Fibroblast of peridontal ligament (primary cell): ENCODE data around the gene ARHGAP22.

Source experiments
- DNase-seq: peaks from one replicate; pipeline ENCODE4 v3.0.0-alpha.2; 2010; ENCODE audit errors: extremely low read depth

Gene ARHGAP22

GRCh38 chr10:48587819-48588218 lies 17.1 kb downstream of the ARHGAP22 start:
- no peak for DNase-seq

DNA sequence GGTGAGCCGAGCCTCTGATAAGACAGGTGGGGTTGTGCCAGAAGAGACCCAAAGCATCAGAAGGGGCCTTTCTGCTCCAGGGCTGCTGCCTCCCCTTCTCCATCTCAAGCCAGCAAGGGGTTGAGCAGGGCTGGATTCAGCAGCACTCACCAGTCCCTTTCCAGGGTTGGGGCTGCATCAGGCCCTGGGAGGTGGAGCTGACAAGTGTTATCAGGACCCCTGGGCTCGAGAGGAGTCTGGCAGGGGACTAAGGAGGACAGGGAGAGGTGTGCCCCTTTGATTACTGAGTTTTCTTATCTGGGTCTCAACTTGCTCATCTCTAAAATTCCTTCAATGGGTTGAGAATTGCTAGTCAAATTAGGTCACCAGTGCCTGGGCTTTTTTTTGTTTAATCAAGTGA lies 17.8 kb downstream of the ARHGAP22 start:
- DNase-seq, result no peak

DNA sequence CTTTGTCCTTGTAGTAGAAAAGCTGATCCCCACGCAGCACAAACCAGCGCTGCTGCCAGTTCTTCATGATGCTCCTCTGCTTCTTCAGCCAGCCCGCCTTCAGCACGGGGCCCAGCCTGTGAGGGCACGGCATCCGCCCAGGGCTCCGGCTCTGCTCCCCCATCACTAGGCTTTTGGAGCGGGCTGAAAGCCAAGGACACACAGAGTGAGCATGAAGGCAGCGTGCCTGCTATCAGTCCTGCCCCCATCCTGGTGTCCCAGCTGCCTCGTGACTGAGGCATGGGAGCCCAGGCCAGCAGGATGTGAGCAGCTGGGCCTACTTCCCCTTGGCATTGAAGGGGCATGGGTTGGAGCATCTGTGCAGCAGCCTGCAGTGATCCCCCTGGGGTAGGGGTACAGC lies 21.9 kb downstream of the ARHGAP22 start:
- DNase-seq, result no peak

DNA sequence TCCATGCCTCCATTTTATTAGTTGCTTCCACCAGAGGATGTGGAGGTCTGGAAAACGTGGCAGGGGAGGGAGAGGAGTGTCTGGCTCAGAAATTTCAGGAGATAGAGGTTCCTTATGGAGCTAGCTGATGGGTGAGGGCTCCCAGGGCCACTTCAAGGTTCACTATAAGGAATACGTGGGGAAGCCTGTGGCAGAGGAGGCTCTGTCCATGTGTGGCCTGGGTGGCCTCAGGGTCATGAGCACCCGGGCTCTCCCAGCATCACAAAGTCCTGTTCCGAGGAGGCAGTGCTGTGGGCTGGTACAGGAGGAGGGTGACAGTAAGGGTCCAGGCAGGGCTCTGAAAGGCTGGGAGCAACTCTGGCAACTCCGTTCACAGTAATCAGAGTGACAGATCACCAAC lies 24.6 kb downstream of the ARHGAP22 start:
- DNase-seq, result no peak

DNA sequence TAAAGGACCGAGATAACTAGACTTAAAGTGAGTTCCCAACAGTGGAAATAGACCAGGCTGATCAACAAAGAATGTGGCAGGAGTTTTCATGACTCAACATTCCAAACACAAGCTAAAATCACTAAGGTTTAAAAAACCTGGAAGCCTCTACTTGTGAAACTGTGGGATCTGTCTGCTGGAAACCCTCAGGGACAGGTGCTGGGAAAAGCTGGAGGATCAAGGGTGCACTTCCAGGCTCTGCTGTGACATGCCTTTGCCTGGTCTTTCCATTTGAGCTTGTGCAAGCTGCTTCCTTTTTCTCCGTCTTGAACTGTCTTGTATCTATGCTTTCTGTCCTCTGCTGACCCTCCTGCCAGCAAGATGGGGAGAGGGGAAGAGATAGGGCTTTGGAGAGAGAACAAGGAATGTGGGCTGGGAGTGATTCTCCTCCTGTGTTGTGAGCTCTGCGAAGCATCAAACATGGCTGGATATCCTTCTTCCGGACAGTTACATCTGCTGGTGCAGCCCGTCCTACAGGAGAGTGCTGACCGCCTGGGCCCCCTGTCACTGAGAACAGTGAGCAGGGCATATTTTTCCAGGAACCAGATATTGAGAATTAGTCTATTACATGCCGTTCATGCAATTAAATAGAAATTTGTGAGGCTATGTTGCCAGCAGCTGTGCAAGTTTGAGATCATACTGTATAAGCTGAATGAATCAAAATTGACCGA lies 25.5 kb downstream of the ARHGAP22 start:
- peak; percentile 56 for DNase-seq

DNA sequence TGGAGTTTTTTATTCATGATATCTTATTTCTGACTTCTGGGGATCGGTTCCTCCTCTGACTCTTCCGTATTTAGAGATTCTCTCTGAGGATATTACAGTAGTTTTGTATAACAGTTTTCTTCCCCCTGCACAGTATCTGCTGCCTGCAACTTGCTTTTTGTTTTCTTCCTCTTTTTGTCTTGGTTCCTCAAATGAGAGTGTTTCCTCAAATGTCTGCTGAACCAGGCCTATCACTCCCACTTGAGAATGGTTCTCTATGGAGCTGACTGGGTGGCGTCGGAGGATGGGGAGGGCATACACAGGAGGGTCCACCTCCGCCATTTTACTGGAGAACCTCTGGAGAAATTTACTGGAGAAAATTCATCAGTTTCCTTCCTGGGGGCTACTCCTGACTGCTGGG lies 27.7 kb downstream of the ARHGAP22 start:
- no peak for DNase-seq

DNA sequence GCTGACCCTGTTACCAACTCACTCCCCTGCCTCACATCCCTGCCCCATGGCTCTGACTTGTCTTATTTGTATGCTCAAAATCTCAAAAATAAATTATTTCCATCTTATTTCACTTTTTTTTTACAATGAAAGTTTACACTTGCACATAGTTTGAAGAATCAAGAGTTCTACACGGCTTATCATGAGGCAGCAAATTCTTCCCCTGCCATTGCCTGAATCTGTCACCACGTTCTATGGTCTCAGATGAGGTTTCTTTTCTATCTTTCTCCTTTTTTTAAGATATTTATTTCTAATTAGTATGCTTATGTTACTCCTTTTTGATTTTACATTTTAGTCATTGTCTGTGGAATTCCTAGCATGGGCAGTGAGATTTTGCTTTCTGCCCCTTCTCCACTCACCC lies 28.4 kb downstream of the ARHGAP22 start:
- DNase-seq, result no peak

GRCh38 chr10:48575901-48576300 lies 29.0 kb downstream of the ARHGAP22 start:
- DNase-seq, result no peak

- DNase-seq, result no peak
Measured at GRCh38 chr10:48574817-48575380, 30.0 kb downstream of the ARHGAP22 start.

- no peak for DNase-seq
Measured at GRCh38 chr10:48574322-48574796, 30.5 kb downstream of the ARHGAP22 start.

GRCh38 chr10:48573045-48573444 lies 31.8 kb downstream of the ARHGAP22 start:
- no peak for DNase-seq

DNA sequence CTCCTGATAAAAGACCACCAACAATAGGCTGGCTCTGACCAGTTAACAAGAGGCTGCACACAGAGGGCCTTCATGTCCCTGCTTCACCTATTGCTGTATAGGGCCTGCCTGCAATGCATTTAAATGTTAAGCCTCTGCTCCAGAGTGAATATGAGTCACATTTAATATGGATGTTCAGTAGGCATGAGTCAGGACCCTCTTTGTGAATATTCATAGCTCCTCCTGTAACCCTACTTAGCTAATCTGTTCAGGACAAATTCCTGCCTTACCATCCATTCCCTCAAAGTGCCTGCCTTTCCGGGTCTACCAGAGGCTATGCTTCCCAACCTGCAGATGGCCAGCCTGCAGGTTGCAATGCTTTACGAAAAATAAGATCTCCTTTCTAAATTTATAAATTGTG lies 32.5 kb downstream of the ARHGAP22 start:
- DNase-seq, result peak; percentile 44

DNA sequence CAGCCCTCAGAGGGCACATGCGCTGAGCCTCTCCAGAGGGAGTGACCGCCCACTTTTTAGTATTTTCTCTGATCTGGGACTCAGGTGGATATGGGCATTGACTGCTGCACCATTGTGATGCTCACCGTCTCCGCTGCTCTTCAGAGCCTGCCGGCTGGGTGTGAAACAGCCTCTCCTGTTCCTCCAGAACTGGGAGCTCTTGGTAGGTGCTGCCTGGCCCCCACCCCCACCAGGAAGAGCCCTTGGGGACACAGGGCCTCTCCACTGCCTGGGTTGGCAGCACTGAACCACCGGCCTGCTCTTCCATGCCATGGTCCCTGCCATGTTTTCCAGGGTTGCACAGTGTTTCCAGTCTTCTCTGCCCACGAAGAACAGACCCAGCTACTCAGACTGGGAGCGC lies 36.3 kb downstream of the ARHGAP22 start:
- no peak for DNase-seq

GRCh38 chr10:48568131-48568530 lies 36.7 kb downstream of the ARHGAP22 start:
- no peak for DNase-seq

- DNase-seq, result no peak
Measured at GRCh38 chr10:48567346-48567745, 37.5 kb downstream of the ARHGAP22 start.

- no peak for DNase-seq
Measured at GRCh38 chr10:48564466-48565160, 40.3 kb downstream of the ARHGAP22 start.

- no peak for DNase-seq
Measured at GRCh38 chr10:48557511-48558123, 47.3 kb downstream of the ARHGAP22 start.

- no peak for DNase-seq
Measured at GRCh38 chr10:48556713-48557112, 48.2 kb downstream of the ARHGAP22 start.

DNA sequence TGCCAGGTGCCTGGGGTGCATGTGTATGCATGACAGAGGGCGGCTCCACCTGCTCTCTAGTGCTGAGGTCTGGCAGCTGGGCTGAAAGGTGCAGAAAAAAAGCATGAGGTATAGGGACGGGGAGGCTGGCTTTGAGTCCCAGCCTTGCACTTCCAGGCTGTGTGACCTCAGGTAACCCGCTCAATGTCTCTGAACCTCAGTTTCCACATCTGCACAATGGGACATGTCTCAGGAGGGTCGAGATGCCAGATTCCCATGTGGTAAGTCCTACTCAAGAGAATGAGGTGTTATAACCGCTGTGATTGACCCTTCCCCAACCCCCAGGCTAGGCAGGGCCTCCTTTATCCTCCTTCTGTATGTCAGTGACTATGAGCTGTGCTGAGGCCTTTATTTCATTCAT lies 48.8 kb downstream of the ARHGAP22 start:
- DNase-seq, result no peak

DNA sequence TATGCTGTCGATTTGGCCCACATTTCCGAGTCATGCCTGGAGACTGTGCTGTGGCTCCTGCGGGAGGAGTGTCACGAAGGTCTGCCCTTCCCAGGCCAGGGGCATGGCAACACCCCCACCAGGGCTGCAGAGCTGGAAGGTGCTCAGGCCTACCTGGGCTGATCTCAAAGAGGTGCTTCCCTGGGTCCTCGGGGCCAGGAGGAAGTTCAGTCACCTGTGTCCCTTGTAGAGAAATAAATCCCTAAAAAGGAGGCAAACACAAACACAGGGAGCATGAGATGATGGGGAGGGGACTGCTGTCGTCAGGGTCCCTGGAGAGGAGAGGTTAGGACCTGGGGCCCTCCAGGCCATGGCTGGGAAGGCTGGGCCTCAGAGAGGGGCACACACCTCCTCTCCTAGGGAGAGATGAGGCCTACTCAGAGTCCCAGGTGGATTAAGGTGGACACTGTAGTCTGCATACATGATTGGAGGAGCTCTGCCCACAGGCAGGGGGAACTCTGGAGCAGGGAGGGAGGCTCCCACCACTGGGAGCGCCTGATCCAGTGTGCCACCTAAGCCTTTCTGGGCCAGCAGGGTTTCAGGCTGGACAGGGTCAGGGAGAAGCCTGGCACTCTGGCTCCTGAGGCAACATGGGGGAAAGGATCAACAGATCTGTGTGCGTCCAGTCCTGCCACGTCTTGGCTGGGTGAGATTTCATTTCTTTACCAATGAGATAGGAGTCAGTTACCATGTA lies 49.4 kb downstream of the ARHGAP22 start:
- DNase-seq, result no peak

DNA sequence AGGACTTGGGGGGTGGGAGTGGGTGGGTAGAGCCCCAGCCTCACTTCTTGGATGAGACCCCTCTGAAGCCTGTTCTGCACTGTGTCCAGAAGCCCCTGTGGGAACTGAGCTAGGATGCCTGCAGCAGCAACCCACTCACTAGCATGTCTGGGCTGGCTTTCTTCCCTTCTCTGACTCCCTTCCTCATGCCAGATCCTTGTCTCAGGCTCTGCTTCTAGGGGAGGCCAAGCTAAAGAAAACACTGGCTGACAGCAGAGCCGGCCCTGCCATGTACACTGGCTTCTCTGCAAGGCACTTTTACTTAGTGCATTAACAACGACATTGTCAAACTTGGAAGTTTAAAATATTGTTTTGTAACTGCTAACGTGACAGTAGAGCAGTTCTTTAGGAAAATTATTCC lies 50.2 kb downstream of the ARHGAP22 start:
- no peak for DNase-seq

GRCh38 chr10:48554246-48554645 lies 50.6 kb downstream of the ARHGAP22 start:
- DNase-seq, result no peak
